Neural cell (in vitro differentiated cells): ENCODE results near the gene OPN1SW.

ENCODE experiments used
- CTCF ChIP-seq: fragments of 450-650 bp; IDR thresholded peaks from 2 replicates; pipeline ENCODE4 v1.5.1; 2014; ENCODE audit warnings: antibody characterized with exemption, mild to moderate bottlenecking, moderate library complexity; ENCODE audit not compliant: poor library complexity, severe bottlenecking
- EP300 ChIP-seq: fragments of 450-650 bp; conservative IDR thresholded peaks from 2 replicates; pipeline ENCODE4 v1.6.1; 2014; ENCODE audit warnings: antibody characterized with exemption, mild to moderate bottlenecking, moderate library complexity; ENCODE audit not compliant: poor library complexity, severe bottlenecking
- EZH2 ChIP-seq: fragments of 200-600, 300-800 bp; shearing (Covaris generic), sonication (generic); IDR thresholded peaks from 2 replicates; pipeline ENCODE4 v1.6.1; 2014; ENCODE audit warnings: antibody characterized with exemption, low read length, borderline replicate concordance, mild to moderate bottlenecking; ENCODE audit not compliant: insufficient read depth, poor library complexity, severe bottlenecking
- MXI1 ChIP-seq: fragments of 450-650 bp; conservative IDR thresholded peaks from 2 replicates; pipeline ENCODE4 v1.6.1; 2014; ENCODE audit warnings: antibody characterized with exemption, mild to moderate bottlenecking; ENCODE audit not compliant: poor library complexity, severe bottlenecking
- POLR2AphosphoS5 ChIP-seq: IDR thresholded peaks from 2 replicates; pipeline ENCODE4 v1.6.1; 2012
- RAD21 ChIP-seq: fragments of 450-650 bp; conservative IDR thresholded peaks from 2 replicates; pipeline ENCODE4 v1.6.1; 2014; ENCODE audit warnings: antibody characterized with exemption, mild to moderate bottlenecking, moderate library complexity
- SMC3 ChIP-seq: fragments of 450-650 bp; conservative IDR thresholded peaks from 2 replicates; pipeline ENCODE4 v1.6.1; 2014; ENCODE audit warnings: antibody characterized with exemption, mild to moderate bottlenecking, moderate library complexity; ENCODE audit not compliant: poor library complexity
- TAF1 ChIP-seq: IDR thresholded peaks from 2 replicates; pipeline ENCODE4 v1.6.1; 2012; ENCODE audit warnings: low read depth
- TF ChIP-seq, protein P1 (sequence below): IDR thresholded peaks from 2 replicates; pipeline ENCODE4 v1.6.1; 2012; ENCODE audit warnings: borderline replicate concordance

DNA sequence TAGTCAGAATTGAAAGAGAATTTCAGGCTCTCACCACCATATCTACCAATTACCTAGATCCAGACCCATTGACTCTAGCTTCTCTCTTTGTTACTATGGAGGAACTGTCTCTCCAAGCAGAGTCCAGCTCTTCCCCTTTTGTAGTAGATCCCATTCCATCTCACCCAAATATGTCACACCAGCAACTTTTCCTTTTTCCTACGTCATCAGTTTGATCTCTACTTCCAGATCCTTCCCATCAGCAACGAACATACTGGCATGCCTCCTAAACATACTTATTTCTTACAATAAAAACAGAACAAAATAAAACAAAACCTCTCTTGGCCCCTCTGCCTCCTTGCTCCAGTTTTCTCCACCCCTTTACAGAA is 42.3 kb downstream of the OPN1SW start:
- TF ChIP-seq CTCF (no peak), POLR2AphosphoS5 (no peak), EP300 (no peak), EZH2 (no peak), TAF1 (no peak), MXI1 (no peak), RAD21 (no peak), SMC3 (no peak)
- TF ChIP-seq, protein P1, sequence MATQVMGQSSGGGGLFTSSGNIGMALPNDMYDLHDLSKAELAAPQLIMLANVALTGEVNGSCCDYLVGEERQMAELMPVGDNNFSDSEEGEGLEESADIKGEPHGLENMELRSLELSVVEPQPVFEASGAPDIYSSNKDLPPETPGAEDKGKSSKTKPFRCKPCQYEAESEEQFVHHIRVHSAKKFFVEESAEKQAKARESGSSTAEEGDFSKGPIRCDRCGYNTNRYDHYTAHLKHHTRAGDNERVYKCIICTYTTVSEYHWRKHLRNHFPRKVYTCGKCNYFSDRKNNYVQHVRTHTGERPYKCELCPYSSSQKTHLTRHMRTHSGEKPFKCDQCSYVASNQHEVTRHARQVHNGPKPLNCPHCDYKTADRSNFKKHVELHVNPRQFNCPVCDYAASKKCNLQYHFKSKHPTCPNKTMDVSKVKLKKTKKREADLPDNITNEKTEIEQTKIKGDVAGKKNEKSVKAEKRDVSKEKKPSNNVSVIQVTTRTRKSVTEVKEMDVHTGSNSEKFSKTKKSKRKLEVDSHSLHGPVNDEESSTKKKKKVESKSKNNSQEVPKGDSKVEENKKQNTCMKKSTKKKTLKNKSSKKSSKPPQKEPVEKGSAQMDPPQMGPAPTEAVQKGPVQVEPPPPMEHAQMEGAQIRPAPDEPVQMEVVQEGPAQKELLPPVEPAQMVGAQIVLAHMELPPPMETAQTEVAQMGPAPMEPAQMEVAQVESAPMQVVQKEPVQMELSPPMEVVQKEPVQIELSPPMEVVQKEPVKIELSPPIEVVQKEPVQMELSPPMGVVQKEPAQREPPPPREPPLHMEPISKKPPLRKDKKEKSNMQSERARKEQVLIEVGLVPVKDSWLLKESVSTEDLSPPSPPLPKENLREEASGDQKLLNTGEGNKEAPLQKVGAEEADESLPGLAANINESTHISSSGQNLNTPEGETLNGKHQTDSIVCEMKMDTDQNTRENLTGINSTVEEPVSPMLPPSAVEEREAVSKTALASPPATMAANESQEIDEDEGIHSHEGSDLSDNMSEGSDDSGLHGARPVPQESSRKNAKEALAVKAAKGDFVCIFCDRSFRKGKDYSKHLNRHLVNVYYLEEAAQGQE: no peak
